GM12878 (cell line): ENCODE measurements around the gene SPDYE1. TPM values are rescaled to one million over a fixed set of nuclear protein-coding genes. Genes with fewer than 3 reads are reported as not detected.
A peak's percentile ranks its signal among the peaks of the same experiment; 100 is the strongest.

ENCODE experiments used
- ATAC-seq: fragments of 200-7000 bp; cut with Tn5 transposase; 3 replicates; pipeline ENCODE4 v1.9.1; 2020; ENCODE audit warnings: mild to moderate bottlenecking, moderate library complexity
- BruUV-seq: library from RNA; stranded (reverse); fragments of 400-500 nt; replicated peaks from 2 replicates; lab custom pipeline; 2021; lab: Mats Ljungman, UMichigan
- CTCF ChIA-PET: fragments of 300-600 bp; sonication (Branson Sonifier 250); formaldehyde crosslinking; extraction: SDS; loops from one replicate; lab custom pipeline; 2021; ENCODE audit warnings: inconsistent platforms; lab: Yijun Ruan, JAX
- POLR2A ChIA-PET: fragments of 350-600 bp; formaldehyde crosslinking; extraction: SDS; loops from one replicate; lab custom pipeline; 2021; ENCODE audit warnings: inconsistent platforms; lab: Charles Lee
- RAD21 ChIA-PET: fragments of 300-600 bp; sonication (Branson Sonifier 250); formaldehyde crosslinking; loops from one replicate; lab custom pipeline; 2023; ENCODE audit warnings: antibody characterized with exemption; ENCODE audit not compliant: unreplicated experiment; lab: Charles Lee
- SMC1A ChIA-PET: fragments of 300-600 bp; sonication (Branson Sonifier 250); formaldehyde crosslinking; loops from one replicate; lab custom pipeline; 2023; ENCODE audit not compliant: unreplicated experiment, uncharacterized antibody; lab: Charles Lee
- DNase-seq: peaks from one replicate; pipeline ENCODE4 v3.0.0-alpha.2; 2011; ENCODE audit warnings: low read depth, low spot score
- FAIRE-seq: peaks from 3 replicates; lab custom pipeline; 2011; peaks lifted over from hg19 to GRCh38; lab: Jason Lieb, UNC
- H2AFZ ChIP-seq: 2 replicates; pipeline ENCODE4 v1.6.0; 2011; ENCODE audit warnings: low read depth, low read length, control low read depth; ENCODE audit not compliant: control insufficient read depth
- H3K27ac ChIP-seq: 2 replicates; pipeline ENCODE4 v1.5.1; 2011; ENCODE audit warnings: control low read depth; ENCODE audit not compliant: control insufficient read depth, insufficient read depth
- H3K27me3 ChIP-seq, 2 experiments: replicated peaks in 1 of 2; 2 replicates each; pipeline versions ENCODE4 v1.6.0 to v1.6.1; 2011; ENCODE audit warnings: low read length in 1 of 2; ENCODE audit not compliant: control insufficient read depth in 2 of 2, insufficient read depth in 2 of 2
- H3K36me3 ChIP-seq, 2 experiments: 2 replicates each; pipeline ENCODE4 v1.5.1; 2011; ENCODE audit warnings: low read length in 1 of 2; ENCODE audit not compliant: control insufficient read depth in 2 of 2, insufficient read depth in 2 of 2
- H3K4me1 ChIP-seq: 2 replicates; pipeline ENCODE4 v1.6.1; 2011; ENCODE audit warnings: mild to moderate bottlenecking, low read length, moderate library complexity, mixed read lengths; ENCODE audit not compliant: control insufficient read depth, insufficient read depth
- H3K4me2 ChIP-seq: 2 replicates; pipeline ENCODE4 v1.6.0; 2011; ENCODE audit warnings: control low read depth; ENCODE audit not compliant: control insufficient read depth, insufficient read depth
- H3K4me3 ChIP-seq: fragments of 200-600 bp; sonication (generic); 2 replicates; pipeline ENCODE4 v1.5.1; 2016
- H3K79me2 ChIP-seq: 2 replicates; pipeline ENCODE4 v1.6.0; 2011; ENCODE audit warnings: low read length; ENCODE audit not compliant: control insufficient read depth, insufficient read depth
- H3K9ac ChIP-seq: 2 replicates; pipeline ENCODE4 v1.8.0; 2011; ENCODE audit warnings: low read length, control low read depth, mixed read lengths; ENCODE audit not compliant: control insufficient read depth, insufficient read depth
- H3K9me3 ChIP-seq: replicated peaks from 3 replicates; pipeline ENCODE4 v1.5.1; 2011; ENCODE audit warnings: mild to moderate bottlenecking, low read length; ENCODE audit not compliant: control insufficient read depth, insufficient read depth
- H4K20me1 ChIP-seq: 2 replicates; pipeline ENCODE4 v1.6.0; 2011; ENCODE audit not compliant: control insufficient read depth, insufficient read depth
- BCL11A ChIP-seq: IDR thresholded peaks from 2 replicates; pipeline ENCODE4 v1.6.1; 2011; ENCODE audit warnings: low read depth, low read length
- BMI1 ChIP-seq: fragments of 450-650 bp; IDR thresholded peaks from 2 replicates; pipeline ENCODE4 v1.6.1; 2016; ENCODE audit warnings: mild to moderate bottlenecking, moderate library complexity, borderline replicate concordance
- PAX8 ChIP-seq: fragments of 450-650 bp; IDR thresholded peaks from 2 replicates; pipeline ENCODE4 v1.6.1; 2017; ENCODE audit warnings: mild to moderate bottlenecking, moderate library complexity
- PML ChIP-seq: IDR thresholded peaks from 2 replicates; pipeline ENCODE4 v1.6.1; 2012; ENCODE audit warnings: low read length, inconsistent platforms
- POLR2A ChIP-seq: IDR thresholded peaks from 2 replicates; pipeline ENCODE4 v1.6.1; 2011; ENCODE audit warnings: low read depth, mild to moderate bottlenecking, low read length
- PRDM15 ChIP-seq: fragments of 450-650 bp; formaldehyde crosslinking; IDR thresholded peaks from 2 replicates; pipeline ENCODE4 v1.4.0; 2020; ENCODE audit warnings: mild to moderate bottlenecking, moderate library complexity
- RBBP5 ChIP-seq: fragments of 200-600 bp; sonication (generic); conservative IDR thresholded peaks from 2 replicates; pipeline ENCODE4 v1.6.1; 2016
- ZBED1 ChIP-seq: IDR thresholded peaks from 2 replicates; pipeline ENCODE4 v1.6.1; 2016; ENCODE audit warnings: borderline replicate concordance
- WGBS: methylation state at CpG from one replicate; pipeline ENCODE4 v1.1.6; 2016; ENCODE audit warnings: low lambda C conversion rate; ENCODE audit not compliant: insufficient replicate concordance, insufficient coverage; ENCODE audit errors: missing lambda C conversion rate; 5-methylcytosine and 5-hydroxymethylcytosine counted together
- in situ Hi-C: fragments of 300-500 bp; cut with MboI; formaldehyde crosslinking; loops from 9 replicates; pipeline ENCODE4 v1.14.3; 2018; ENCODE audit warnings: mixed read lengths
- intact Hi-C: fragments of 100-400 bp; cut with micrococcal nuclease; formaldehyde crosslinking; loops from one replicate; pipeline ENCODE4 v1.14.2; 2022; ENCODE audit not compliant: unreplicated experiment
- polyA plus RNA-seq, 11 experiments: library from polyadenylated mRNA; depleted of rRNA in 4 of 11; unstranded in 6 of 11; stranded (reverse) in 5 of 11; fragments of >200 nt; fragmentation: Nextera tagmentation in 4 of 11; fragmentation: Illumina TruSeq in 1 of 11; extraction: Ambion mirVana in 4 of 11; extraction: Trizol in 1 of 11; gene quantifications; 1 replicate in 1 of 11; 2 replicates in 10 of 11; pipeline versions ENCODE4 v1.2.1 to v1.2.3, GENCODE V29; 2011 to 2016; ENCODE audit warnings: inconsistent platforms in 2 of 11, missing spikeins in 2 of 11, low read depth in 1 of 11
- total RNA-seq, 4 experiments: library from RNA; depleted of rRNA in 3 of 4; stranded (reverse); fragments of >200 nt in 3 of 4; fragmentation: Illumina TruSeq in 1 of 4; extraction: Trizol in 1 of 4; gene quantifications; 2 replicates each; pipeline versions ENCODE4 v1.2.1 to v1.2.3, GENCODE V29; 2013 to 2021
- TF ChIP-seq, protein P1 (sequence below): fragments of 450-650 bp; IDR thresholded peaks from 2 replicates; pipeline ENCODE4 v1.6.1; 2017; ENCODE audit warnings: low read depth, mild to moderate bottlenecking, moderate library complexity
- TF ChIP-seq, protein P2 (sequence below): IDR thresholded peaks from 2 replicates; pipeline ENCODE4 v1.6.1; 2012; ENCODE audit warnings: mild to moderate bottlenecking, low read depth, low read length

Gene SPDYE1
- total and polyA plus RNA-seq, 10 of the 15 experiments (the other 5 are each of a cell fraction or from before 2014, with no cell fraction given): 0.04 to 1.3 (median 0.07) TPM; not detected in 3

GRCh38 chr7:44052771-44053365 is 55.2 kb downstream of the SPDYE1 start:
- ChIA-PET RAD21 (no interaction called here), CTCF (interaction anchor here (0.6 kb wide), 1 partner anchor 33 kb away, joined by 3 read pairs; no protein-coding TSS in a partner anchor), SMC1A (interaction anchor here (0.9 kb wide), 1 partner anchor 29 kb away, joined by 4 read pairs; no protein-coding TSS in a partner anchor), POLR2A (no interaction called here)
- Histone ChIP-seq H3K4me2 (no peak overlapping the region), H3K27ac (no peak overlapping the region), H3K4me1 (peaks cover 8% of the 10 kb centered on the region), H3K9me3 (no peaks in the 10 kb centered on the region; the same call in 2 of the 3 replicates), H4K20me1 (peaks cover 8% of the 10 kb centered on the region), H3K4me3 (no peak overlapping the region), H3K36me3 (peaks cover 31 to 52% of the 10 kb centered on the region in 2 experiments), H3K9ac (no peak overlapping the region), H3K79me2 (peaks cover 14% of the 10 kb centered on the region), H3K27me3 (no peaks in the 10 kb centered on the region), H2AFZ (no peak overlapping the region)
- ATAC-seq (no peak), FAIRE-seq (no peak), DNase-seq (no peak)
- no TSS peak for BruUV-seq
- WGBS: 80% methylated on average over 12 of the region's 12 CpGs
- TF ChIP-seq PML (no peak), RBBP5 (no peak), PRDM15 (CRISPR knock-in tag) (no peak), POLR2A (peak; percentile 53), BMI1 (no peak), BCL11A (no peak), ZBED1 (no peak), PAX8 (no peak)
- TF ChIP-seq, protein P1, sequence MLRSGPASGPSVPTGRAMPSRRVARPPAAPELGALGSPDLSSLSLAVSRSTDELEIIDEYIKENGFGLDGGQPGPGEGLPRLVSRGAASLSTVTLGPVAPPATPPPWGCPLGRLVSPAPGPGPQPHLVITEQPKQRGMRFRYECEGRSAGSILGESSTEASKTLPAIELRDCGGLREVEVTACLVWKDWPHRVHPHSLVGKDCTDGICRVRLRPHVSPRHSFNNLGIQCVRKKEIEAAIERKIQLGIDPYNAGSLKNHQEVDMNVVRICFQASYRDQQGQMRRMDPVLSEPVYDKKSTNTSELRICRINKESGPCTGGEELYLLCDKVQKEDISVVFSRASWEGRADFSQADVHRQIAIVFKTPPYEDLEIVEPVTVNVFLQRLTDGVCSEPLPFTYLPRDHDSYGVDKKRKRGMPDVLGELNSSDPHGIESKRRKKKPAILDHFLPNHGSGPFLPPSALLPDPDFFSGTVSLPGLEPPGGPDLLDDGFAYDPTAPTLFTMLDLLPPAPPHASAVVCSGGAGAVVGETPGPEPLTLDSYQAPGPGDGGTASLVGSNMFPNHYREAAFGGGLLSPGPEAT: no peak
- TF ChIP-seq, protein P2, sequence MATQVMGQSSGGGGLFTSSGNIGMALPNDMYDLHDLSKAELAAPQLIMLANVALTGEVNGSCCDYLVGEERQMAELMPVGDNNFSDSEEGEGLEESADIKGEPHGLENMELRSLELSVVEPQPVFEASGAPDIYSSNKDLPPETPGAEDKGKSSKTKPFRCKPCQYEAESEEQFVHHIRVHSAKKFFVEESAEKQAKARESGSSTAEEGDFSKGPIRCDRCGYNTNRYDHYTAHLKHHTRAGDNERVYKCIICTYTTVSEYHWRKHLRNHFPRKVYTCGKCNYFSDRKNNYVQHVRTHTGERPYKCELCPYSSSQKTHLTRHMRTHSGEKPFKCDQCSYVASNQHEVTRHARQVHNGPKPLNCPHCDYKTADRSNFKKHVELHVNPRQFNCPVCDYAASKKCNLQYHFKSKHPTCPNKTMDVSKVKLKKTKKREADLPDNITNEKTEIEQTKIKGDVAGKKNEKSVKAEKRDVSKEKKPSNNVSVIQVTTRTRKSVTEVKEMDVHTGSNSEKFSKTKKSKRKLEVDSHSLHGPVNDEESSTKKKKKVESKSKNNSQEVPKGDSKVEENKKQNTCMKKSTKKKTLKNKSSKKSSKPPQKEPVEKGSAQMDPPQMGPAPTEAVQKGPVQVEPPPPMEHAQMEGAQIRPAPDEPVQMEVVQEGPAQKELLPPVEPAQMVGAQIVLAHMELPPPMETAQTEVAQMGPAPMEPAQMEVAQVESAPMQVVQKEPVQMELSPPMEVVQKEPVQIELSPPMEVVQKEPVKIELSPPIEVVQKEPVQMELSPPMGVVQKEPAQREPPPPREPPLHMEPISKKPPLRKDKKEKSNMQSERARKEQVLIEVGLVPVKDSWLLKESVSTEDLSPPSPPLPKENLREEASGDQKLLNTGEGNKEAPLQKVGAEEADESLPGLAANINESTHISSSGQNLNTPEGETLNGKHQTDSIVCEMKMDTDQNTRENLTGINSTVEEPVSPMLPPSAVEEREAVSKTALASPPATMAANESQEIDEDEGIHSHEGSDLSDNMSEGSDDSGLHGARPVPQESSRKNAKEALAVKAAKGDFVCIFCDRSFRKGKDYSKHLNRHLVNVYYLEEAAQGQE: peak; percentile 37; the same call in 1 of the 2 replicates
- intact Hi-C loops (no loop called here), in situ Hi-C loops (no loop called here)
